Prostate gland (tissue), 2 donors: ENCODE data around the gene TP53RK.

Experiments used
- POLR2A ChIP-seq: fragments of 450-650 bp; IDR thresholded peaks from one replicate; pipeline ENCODE4 v1.6.1; 2016; ENCODE audit warnings: antibody characterized with exemption, mild to moderate bottlenecking
- TF ChIP-seq, protein P1 (sequence below), 4 experiments: fragments of 200-600 bp in 2 of 4; fragments of 450-650 bp in 2 of 4; sonication (generic) in 2 of 4; IDR thresholded peaks; 1 replicate in 3 of 4; 2 replicates in 1 of 4; pipeline ENCODE4 v1.5.1; 2016 to 2019; ENCODE audit warnings: antibody characterized with exemption in 4 of 4, mild to moderate bottlenecking in 2 of 4, moderate library complexity in 2 of 4

DNA sequence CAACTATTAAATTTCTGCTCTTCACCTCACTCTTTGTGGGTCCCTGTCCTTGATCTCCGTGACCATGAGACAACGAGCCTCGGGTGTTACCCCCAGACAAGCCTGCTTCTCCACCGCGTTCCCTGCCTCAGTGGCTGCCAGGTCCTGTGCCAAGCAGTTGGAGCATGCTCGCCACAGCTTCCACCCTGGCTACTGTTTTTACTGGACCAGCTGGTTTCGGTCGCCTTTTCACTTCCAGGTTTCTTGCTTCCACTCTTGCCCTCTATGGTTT, 5.6 kb downstream of the TP53RK start:
- TF ChIP-seq, protein P1, sequence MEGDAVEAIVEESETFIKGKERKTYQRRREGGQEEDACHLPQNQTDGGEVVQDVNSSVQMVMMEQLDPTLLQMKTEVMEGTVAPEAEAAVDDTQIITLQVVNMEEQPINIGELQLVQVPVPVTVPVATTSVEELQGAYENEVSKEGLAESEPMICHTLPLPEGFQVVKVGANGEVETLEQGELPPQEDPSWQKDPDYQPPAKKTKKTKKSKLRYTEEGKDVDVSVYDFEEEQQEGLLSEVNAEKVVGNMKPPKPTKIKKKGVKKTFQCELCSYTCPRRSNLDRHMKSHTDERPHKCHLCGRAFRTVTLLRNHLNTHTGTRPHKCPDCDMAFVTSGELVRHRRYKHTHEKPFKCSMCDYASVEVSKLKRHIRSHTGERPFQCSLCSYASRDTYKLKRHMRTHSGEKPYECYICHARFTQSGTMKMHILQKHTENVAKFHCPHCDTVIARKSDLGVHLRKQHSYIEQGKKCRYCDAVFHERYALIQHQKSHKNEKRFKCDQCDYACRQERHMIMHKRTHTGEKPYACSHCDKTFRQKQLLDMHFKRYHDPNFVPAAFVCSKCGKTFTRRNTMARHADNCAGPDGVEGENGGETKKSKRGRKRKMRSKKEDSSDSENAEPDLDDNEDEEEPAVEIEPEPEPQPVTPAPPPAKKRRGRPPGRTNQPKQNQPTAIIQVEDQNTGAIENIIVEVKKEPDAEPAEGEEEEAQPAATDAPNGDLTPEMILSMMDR (IDR thresholded peaks at IDR 0.05), result no peak
- TF ChIP-seq POLR2A, result no peak
